ENCODE results near the gene XRN1.

- no peak for TF ChIP-seq POU2F2 (IDR thresholded peaks at IDR 0.05; ENCODE audit: low read depth, low read length)
- no peak for TF ChIP-seq POLR2A (IDR thresholded peaks at IDR 0.05; ENCODE audit: low read depth, low read length)
These were observed 172.9 kb downstream of the XRN1 start for GRCh38 chr3:142274908-142275307.

All from GM12891 (cell line).